PC-9 (cell line): ENCODE results near the gene AMH. TPM values are rescaled to one million over a fixed set of nuclear protein-coding genes. Genes with fewer than 3 reads are reported as not detected.

Source experiments
- BruUV-seq: library from RNA; stranded (reverse); fragments of 400-500 nt; replicated peaks from 2 replicates; lab custom pipeline; 2021; lab: Mats Ljungman, UMichigan
- CTCF ChIA-PET: fragments of 300-600 bp; sonication (Branson Sonifier 250); formaldehyde crosslinking; loops from one replicate; lab custom pipeline; 2022; ENCODE audit warnings: antibody characterized with exemption; lab: Charles Lee
- POLR2A ChIA-PET: fragments of 300-600 bp; sonication (Branson Sonifier 250); formaldehyde crosslinking; loops from one replicate; lab custom pipeline; 2022; ENCODE audit warnings: antibody characterized with exemption; ENCODE audit not compliant: unreplicated experiment; lab: Charles Lee
- DNase-seq, 2 experiments: peaks; one replicate each; pipeline versions ENCODE4 v3.0.0 to v3.0.0-alpha.2; 2015 to 2022; ENCODE audit warnings: mixed read lengths in 1 of 2
- H2AFZ ChIP-seq: fragments of 200-600 bp; sonication (generic); 2 replicates; pipeline ENCODE4 v1.8.1; 2017; ENCODE audit warnings: antibody characterized with exemption
- H3F3A ChIP-seq: fragments of 200-600 bp; sonication (generic); 2 replicates; pipeline ENCODE4 v1.8.1; 2017; ENCODE audit warnings: antibody characterized with exemption, mild to moderate bottlenecking, low read depth; ENCODE audit not compliant: insufficient read depth
- H3K27ac ChIP-seq: fragments of 200-600 bp; sonication (generic); 2 replicates; pipeline ENCODE4 v1.6.1; 2016; ENCODE audit warnings: mixed run types
- H3K27me3 ChIP-seq: fragments of 200-600 bp; sonication (generic); 2 replicates; pipeline ENCODE4 v1.6.1; 2016; ENCODE audit warnings: low read depth, mixed run types; ENCODE audit not compliant: insufficient read depth
- H3K36me3 ChIP-seq: fragments of 200-600 bp; sonication (generic); 2 replicates; pipeline ENCODE4 v1.6.1; 2016; ENCODE audit warnings: low read depth, mixed run types
- H3K4me1 ChIP-seq: fragments of 200-600 bp; sonication (generic); replicated peaks from 2 replicates; pipeline ENCODE4 v1.6.1; 2016; ENCODE audit warnings: mixed run types; ENCODE audit not compliant: insufficient read depth
- H3K4me2 ChIP-seq: fragments of 200-600 bp; sonication (generic); 2 replicates; pipeline ENCODE4 v1.6.1; 2017; ENCODE audit warnings: mixed run types
- H3K4me3 ChIP-seq: fragments of 200-600 bp; sonication (generic); 2 replicates; pipeline ENCODE4 v1.6.1; 2016; ENCODE audit warnings: mixed run types
- H3K79me2 ChIP-seq: fragments of 200-600 bp; sonication (generic); 2 replicates; pipeline ENCODE4 v1.6.1; 2017; ENCODE audit warnings: low read depth, mixed run types
- H3K9me2 ChIP-seq: fragments of 200-600 bp; sonication (generic); 2 replicates; pipeline ENCODE4 v1.8.1; 2017; ENCODE audit warnings: mild to moderate bottlenecking; ENCODE audit not compliant: insufficient read depth
- H3K9me3 ChIP-seq: fragments of 200-600 bp; sonication (generic); 2 replicates; pipeline ENCODE4 v1.8.1; 2016; ENCODE audit warnings: low read depth; ENCODE audit not compliant: insufficient read depth
- H4K20me1 ChIP-seq: fragments of 200-600 bp; sonication (generic); 2 replicates; pipeline ENCODE4 v1.8.1; 2017; ENCODE audit not compliant: insufficient read depth
- CTCF ChIP-seq: fragments of 200-600 bp; sonication (generic); conservative IDR thresholded peaks from 2 replicates; pipeline ENCODE4 v1.6.1; 2017; ENCODE audit warnings: mixed run types, antibody characterized with exemption, mild to moderate bottlenecking, moderate library complexity
- EZH2 ChIP-seq: fragments of 200-600 bp; sonication (generic); IDR thresholded peaks from 2 replicates; pipeline ENCODE4 v1.8.0; 2017; ENCODE audit warnings: antibody characterized with exemption, low read depth
- intact Hi-C: fragments of 100-400 bp; cut with micrococcal nuclease; formaldehyde crosslinking; loops from one replicate; pipeline ENCODE4 v1.10.0; 2022; ENCODE audit not compliant: unreplicated experiment
- total RNA-seq: library from RNA; stranded (reverse); gene quantifications from 2 replicates; pipeline ENCODE4 v1.2.3, GENCODE V29; 2021

AMH gene
- total RNA-seq, 1 experiment from 2014 or later, result 8.1 TPM

- Histone ChIP-seq H3K36me3 (no peaks in the 10 kb centered on the region), H3K4me3 (no peak overlapping the region), H3K27ac (no peak overlapping the region), H3K9me2 (no peaks in the 10 kb centered on the region), H2AFZ (no peak overlapping the region), H4K20me1 (no peaks in the 10 kb centered on the region), H3K79me2 (no peaks in the 10 kb centered on the region), H3K9me3 (no peaks in the 10 kb centered on the region), H3K27me3 (no peaks in the 10 kb centered on the region), H3K4me1 (no peaks in the 10 kb centered on the region), H3F3A (no peaks in the 10 kb centered on the region), H3K4me2 (no peak overlapping the region)
- ChIA-PET CTCF (no interaction called here), POLR2A (no interaction called here)
- no TSS peak for BruUV-seq
- DNase-seq, result no peak
- TF ChIP-seq CTCF, result no peak
- intact Hi-C loops, result no loop called here
Observed at GRCh38 chr19:2226051-2226839, 22.9 kb upstream of the AMH start.

GRCh38 chr19:2226840-2227360 lies 22.2 kb upstream of the AMH start:
- Histone ChIP-seq H3K9me2 (no peaks in the 10 kb centered on the region), H3K4me1 (no peaks in the 10 kb centered on the region), H3K27me3 (no peaks in the 10 kb centered on the region), H2AFZ (no peak overlapping the region), H3K4me2 (no peak overlapping the region), H3K36me3 (no peaks in the 10 kb centered on the region), H3K79me2 (no peaks in the 10 kb centered on the region), H3F3A (no peaks in the 10 kb centered on the region), H3K4me3 (no peak overlapping the region), H4K20me1 (no peaks in the 10 kb centered on the region), H3K27ac (no peak overlapping the region), H3K9me3 (no peaks in the 10 kb centered on the region)
- POLR2A ChIA-PET, result no interaction called here
- no TSS peak for BruUV-seq
- no peak for TF ChIP-seq EZH2
- TF ChIP-seq CTCF, result no peak
- no peak for DNase-seq
- intact Hi-C loops, result no loop called here
- CTCF ChIA-PET, result no interaction called here

GRCh38 chr19:2227415-2228156 lies 21.5 kb upstream of the AMH start:
- BruUV-seq, result no TSS peak
- Histone ChIP-seq H4K20me1 (no peaks in the 10 kb centered on the region), H3K4me3 (no peak overlapping the region), H3K27me3 (no peaks in the 10 kb centered on the region), H3K4me2 (no peak overlapping the region), H3K9me3 (no peaks in the 10 kb centered on the region), H3F3A (no peaks in the 10 kb centered on the region), H3K9me2 (no peaks in the 10 kb centered on the region), H2AFZ (no peak overlapping the region), H3K4me1 (no peaks in the 10 kb centered on the region), H3K36me3 (no peaks in the 10 kb centered on the region), H3K27ac (no peak overlapping the region), H3K79me2 (no peaks in the 10 kb centered on the region)
- intact Hi-C loops, result no loop called here
- TF ChIP-seq EZH2 (no peak), CTCF (no peak)
- CTCF ChIA-PET, result no interaction called here
- POLR2A ChIA-PET, result no interaction called here
- no peak for DNase-seq
